RWPE2 (cell line): Measurements from ENCODE around the gene SMIM35.
"Not testable (repeated sequence)": the region's sequence is repeated elsewhere in the genome, so short reads cannot be mapped to it uniquely, and the experiment has no call there.

Experiments
- ATAC-seq: fragments of 200-7000 bp; cut with Tn5 transposase; 3 replicates; pipeline ENCODE4 v1.9.1; 2021; ENCODE audit warnings: low read depth
- DNase-seq: peaks from one replicate; pipeline ENCODE4 v3.0.0-alpha.2; 2020; ENCODE audit warnings: low spot score
- H3K27ac ChIP-seq: fragments of 450-650 bp; 2 replicates; pipeline ENCODE4 v1.5.1; 2017; ENCODE audit warnings: mild to moderate bottlenecking; ENCODE audit not compliant: poor library complexity, severe bottlenecking
- H3K27me3 ChIP-seq: fragments of 250-450 bp; sonication (Bioruptor Pico); 2 replicates; pipeline ENCODE4 v1.5.1; 2021; ENCODE audit warnings: mild to moderate bottlenecking, moderate library complexity; ENCODE audit not compliant: insufficient read depth, poor library complexity, severe bottlenecking
- H3K36me3 ChIP-seq: fragments of 250-450 bp; sonication (Bioruptor Pico); 2 replicates; pipeline ENCODE4 v1.5.1; 2020; ENCODE audit warnings: low read depth, mild to moderate bottlenecking, moderate library complexity
- H3K4me1 ChIP-seq: fragments of 250-450 bp; sonication (Bioruptor Pico); 2 replicates; pipeline ENCODE4 v1.5.1; 2021; ENCODE audit warnings: mild to moderate bottlenecking, moderate library complexity; ENCODE audit not compliant: insufficient read depth, poor library complexity, severe bottlenecking
- H3K4me3 ChIP-seq: fragments of 250-450 bp; sonication (Bioruptor Pico); 2 replicates; pipeline ENCODE4 v1.5.1; 2021; ENCODE audit warnings: mild to moderate bottlenecking, moderate library complexity; ENCODE audit not compliant: severe bottlenecking
- H3K9me3 ChIP-seq: fragments of 250-450 bp; sonication (Bioruptor Pico); 2 replicates; pipeline ENCODE4 v1.5.1; 2021; ENCODE audit warnings: mild to moderate bottlenecking, moderate library complexity; ENCODE audit not compliant: severe bottlenecking
- CTCF ChIP-seq: fragments of 450-650 bp; IDR thresholded peaks from one replicate; pipeline ENCODE4 v1.5.1; 2017; ENCODE audit warnings: mild to moderate bottlenecking, moderate library complexity; ENCODE audit not compliant: poor library complexity, severe bottlenecking

Gene SMIM35

GRCh38 chr11:118008271-118008911, 78.4 kb downstream of the SMIM35 start:
- TF ChIP-seq CTCF, result no peak
- no peak for ATAC-seq

GRCh38 chr11:118007563-118008270, 79.0 kb downstream of the SMIM35 start:
- H3K9me3 ChIP-seq, H3K36me3 ChIP-seq, ATAC-seq, H3K27ac ChIP-seq, H3K4me1 ChIP-seq, H3K27me3 ChIP-seq, DNase-seq, H3K4me3 ChIP-seq: not testable (repeated sequence)

More at GRCh38 chr11:118008271-118008911, 78.4 kb downstream of the SMIM35 start:
- H3K27ac ChIP-seq, result no peak overlapping the region
- H3K36me3 ChIP-seq, result no peaks in the 10 kb centered on the region
- no peaks in the 10 kb centered on the region for H3K27me3 ChIP-seq
- no peaks in the 10 kb centered on the region for H3K9me3 ChIP-seq
- no peaks in the 10 kb centered on the region for H3K4me1 ChIP-seq
- no peak for DNase-seq
- H3K4me3 ChIP-seq, result no peak overlapping the region

- Histone ChIP-seq H3K27ac (no peak overlapping the region), H3K36me3 (no peaks in the 10 kb centered on the region), H3K4me3 (no peak overlapping the region), H3K27me3 (no peaks in the 10 kb centered on the region), H3K9me3 (no peaks in the 10 kb centered on the region), H3K4me1 (no peaks in the 10 kb centered on the region)
- DNase-seq, result no peak
- no peak for ATAC-seq
- no peak for TF ChIP-seq CTCF
Observed at GRCh38 chr11:118007040-118007439, 79.7 kb downstream of the SMIM35 start.

GRCh38 chr11:118006153-118006534, 80.6 kb downstream of the SMIM35 start:
- H3K27me3 ChIP-seq, result no peaks in the 10 kb centered on the region
- H3K4me3 ChIP-seq, result no peak overlapping the region
- no peak for TF ChIP-seq CTCF
- DNase-seq (no peak), ATAC-seq (no peak)
- no peak overlapping the region for H3K27ac ChIP-seq
- H3K9me3 ChIP-seq, result no peaks in the 10 kb centered on the region
- no peaks in the 10 kb centered on the region for H3K36me3 ChIP-seq
- H3K4me1 ChIP-seq, result no peaks in the 10 kb centered on the region

- Histone ChIP-seq H3K9me3 (no peaks in the 10 kb centered on the region), H3K36me3 (no peaks in the 10 kb centered on the region), H3K4me1 (no peaks in the 10 kb centered on the region), H3K4me3 (no peak overlapping the region), H3K27ac (no peak overlapping the region), H3K27me3 (no peaks in the 10 kb centered on the region)
- ATAC-seq (no peak), DNase-seq (no peak)
- TF ChIP-seq CTCF, result no peak
Observed at GRCh38 chr11:118005224-118006152, 81.3 kb downstream of the SMIM35 start.
